ENCODE results near the gene TRMT1. TPM values are rescaled to one million over a fixed set of nuclear protein-coding genes. Genes with fewer than 3 reads are reported as not detected.

TRMT1 gene
- total RNA-seq, 4 donors from 2014 or later: 27.0 to 70.5 (median 39.2) TPM

DNA sequence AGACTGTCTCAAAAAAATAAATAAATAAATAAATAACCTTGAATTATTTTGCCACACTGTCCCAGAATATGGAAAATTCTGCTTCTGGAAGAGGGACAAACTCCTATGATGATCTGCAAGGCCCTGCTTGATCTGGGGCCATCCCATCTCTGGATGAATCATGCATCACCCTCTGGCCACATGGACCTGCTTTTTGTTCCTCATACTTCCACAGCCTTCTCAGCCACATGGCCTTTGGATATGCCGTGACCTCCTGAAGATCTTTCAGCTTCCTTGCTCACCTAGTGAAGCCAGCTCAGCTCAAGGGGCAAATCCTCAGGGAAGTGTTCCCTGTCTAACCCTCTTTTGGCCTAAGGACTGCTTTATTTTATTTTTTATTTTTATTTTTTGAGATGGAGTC is 44.0 kb upstream of the TRMT1 start:
- ATAC-seq (ENCODE audit: low FRiP score): no peak
- no peak for DNase-seq (ENCODE audit: low spot score)
- TF ChIP-seq CTCF (IDR thresholded peaks at IDR 0.05): no peak

GRCh38 chr19:13159713-13160112 is 43.2 kb upstream of the TRMT1 start:
- DNase-seq (ENCODE audit: low spot score): no peak
- no peak for TF ChIP-seq CTCF (IDR thresholded peaks at IDR 0.05)
- ATAC-seq (ENCODE audit: low FRiP score): no peak

DNA sequence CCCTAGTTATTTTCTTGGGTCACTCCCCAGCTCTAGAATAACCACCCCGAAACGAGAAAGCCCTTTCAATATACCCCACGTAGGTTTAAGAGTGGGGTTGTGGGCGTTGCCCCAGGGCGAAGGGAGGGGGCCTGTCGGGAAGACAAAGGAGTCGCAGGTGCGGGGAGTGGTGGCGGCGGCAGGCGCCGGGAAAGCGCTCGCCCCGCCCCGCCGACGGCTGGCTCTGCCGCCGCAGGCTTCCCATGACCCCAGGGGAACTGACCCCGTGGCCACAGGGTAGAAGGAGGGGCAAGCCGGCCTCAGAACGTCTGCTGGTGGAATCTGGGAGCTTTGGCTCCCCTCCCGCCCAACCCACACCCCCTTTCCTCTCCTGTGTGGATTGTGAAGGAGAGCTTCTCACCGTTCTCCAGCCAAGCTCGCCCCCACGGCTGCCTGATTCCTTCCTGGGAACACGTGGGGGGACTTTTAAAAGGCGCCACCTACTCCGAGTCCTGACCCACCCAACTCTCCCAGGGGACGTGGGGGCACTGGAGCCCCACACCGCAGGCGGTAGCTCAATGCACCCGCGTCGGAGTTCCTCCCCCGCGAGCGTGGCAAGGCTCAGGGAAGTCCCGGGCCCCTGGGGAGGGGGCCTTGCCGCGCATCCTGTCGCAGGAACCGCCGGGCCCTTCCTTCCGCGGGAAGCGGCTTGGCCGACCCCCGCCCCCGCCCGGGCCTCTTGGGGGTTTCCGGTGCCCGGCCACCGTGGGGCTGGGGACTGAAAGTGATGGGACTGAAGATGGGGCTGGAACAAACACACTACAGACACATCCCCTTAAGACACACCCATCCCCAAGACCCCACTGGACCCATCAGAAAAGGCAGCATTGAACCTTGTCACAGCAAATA is 39.2 kb upstream of the TRMT1 start:
- ATAC-seq (ENCODE audit: low FRiP score) (peak; percentile 46), DNase-seq (ENCODE audit: low spot score) (peak; percentile 42)
- no peak for TF ChIP-seq CTCF (IDR thresholded peaks at IDR 0.05)

GRCh38 chr19:13154911-13155471 is 38.5 kb upstream of the TRMT1 start:
- no peak for TF ChIP-seq CTCF (IDR thresholded peaks at IDR 0.05)
- DNase-seq (ENCODE audit: low spot score): peak; percentile 54
- ATAC-seq (ENCODE audit: low FRiP score): peak; percentile 15

GRCh38 chr19:13154241-13154778 is 37.8 kb upstream of the TRMT1 start:
- DNase-seq (ENCODE audit: low spot score) (peak; percentile 86), ATAC-seq (ENCODE audit: low FRiP score) (no peak)
- TF ChIP-seq CTCF (IDR thresholded peaks at IDR 0.05): no peak

DNA sequence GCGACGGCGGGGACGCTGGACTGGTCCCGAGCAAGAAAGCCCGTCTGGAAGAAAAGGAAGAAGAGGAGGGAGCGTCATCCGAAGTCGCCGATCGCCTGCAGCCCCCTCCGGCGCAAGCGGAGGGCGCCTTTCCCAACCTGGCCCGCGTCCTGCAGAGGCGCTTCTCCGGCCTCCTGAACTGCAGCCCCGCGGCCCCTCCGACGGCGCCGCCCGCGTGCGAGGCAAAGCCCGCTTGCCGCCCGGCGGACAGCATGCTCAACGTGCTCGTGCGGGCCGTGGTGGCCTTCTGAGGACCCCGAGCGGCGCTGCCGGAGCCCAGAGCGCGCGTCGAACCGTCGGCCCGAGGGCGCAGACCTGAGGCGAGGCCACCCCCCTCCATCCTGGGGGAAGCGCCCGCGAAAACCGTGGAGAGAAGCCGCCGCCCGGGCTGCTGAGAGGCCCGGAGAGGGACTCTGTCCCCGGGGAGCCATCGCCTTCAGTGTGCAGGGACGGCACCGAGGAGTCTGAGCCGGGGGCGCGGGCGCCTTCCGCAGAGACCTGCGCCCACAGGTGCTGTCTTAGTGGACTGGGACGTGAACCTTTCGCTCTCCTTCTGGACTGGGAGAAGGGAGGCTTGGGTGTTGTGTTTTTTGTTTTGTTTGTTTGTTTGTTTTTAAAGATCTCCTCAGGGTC is 37.2 kb upstream of the TRMT1 start:
- DNase-seq (ENCODE audit: low spot score): no peak
- no peak for ATAC-seq (ENCODE audit: low FRiP score)
- no peak for TF ChIP-seq CTCF (IDR thresholded peaks at IDR 0.05)
